GM21737 (cell line): Measurements from ENCODE around the gene CTDP1.

ENCODE experiments used
- ATAC-seq: cut with Tn5 transposase; IDR thresholded peaks from one replicate; pipeline ENCODE4 v1.9.1; 2021; ENCODE audit warnings: mild to moderate bottlenecking, moderate library complexity; ENCODE audit not compliant: unreplicated experiment

CTDP1 gene

GRCh38 chr18:79790996-79791972 is 111.7 kb downstream of the CTDP1 start:
- no peak for ATAC-seq

DNA sequence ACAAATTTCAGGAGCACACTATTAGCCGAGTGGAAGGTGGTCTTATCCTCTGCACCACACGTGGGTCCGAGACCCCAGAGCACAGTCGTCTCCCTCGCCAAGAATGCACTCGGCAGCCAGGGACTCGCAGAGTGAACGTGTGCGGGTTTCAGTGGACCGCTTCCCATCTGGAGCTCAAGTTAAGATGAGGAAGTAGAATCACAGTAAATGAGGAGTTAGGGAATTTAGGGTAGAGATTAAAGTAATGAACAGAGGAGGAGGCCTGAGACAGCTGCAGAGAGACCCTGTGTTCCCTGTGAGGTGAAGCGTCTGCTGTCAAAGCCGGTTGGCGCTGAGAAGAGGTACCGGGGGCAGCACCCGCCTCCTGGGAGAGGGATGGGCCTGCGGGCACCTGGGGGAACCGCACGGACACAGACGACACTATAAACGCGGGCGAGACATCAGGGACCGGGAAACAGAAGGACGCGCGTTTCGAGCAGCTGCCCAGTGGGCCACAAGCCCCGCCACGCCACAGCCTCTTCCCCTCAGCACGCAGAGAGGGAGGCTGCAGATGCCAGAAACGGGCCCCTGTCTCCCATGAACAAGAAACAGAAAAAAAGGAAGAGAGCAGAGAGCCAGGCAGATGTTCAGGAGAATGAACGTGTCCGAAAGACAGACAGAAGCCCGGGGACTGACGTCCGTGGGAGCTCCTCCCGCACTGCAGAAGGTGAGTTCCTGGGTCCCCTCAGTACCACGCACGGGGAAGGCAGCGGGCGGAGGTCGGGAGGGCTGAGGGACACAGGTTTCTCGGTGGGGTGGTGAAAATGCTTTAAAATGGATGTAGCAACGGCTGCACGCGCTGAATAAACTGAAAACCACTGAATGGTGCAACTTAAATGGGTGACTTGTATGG is 112.7 kb downstream of the CTDP1 start:
- no peak for ATAC-seq

DNA sequence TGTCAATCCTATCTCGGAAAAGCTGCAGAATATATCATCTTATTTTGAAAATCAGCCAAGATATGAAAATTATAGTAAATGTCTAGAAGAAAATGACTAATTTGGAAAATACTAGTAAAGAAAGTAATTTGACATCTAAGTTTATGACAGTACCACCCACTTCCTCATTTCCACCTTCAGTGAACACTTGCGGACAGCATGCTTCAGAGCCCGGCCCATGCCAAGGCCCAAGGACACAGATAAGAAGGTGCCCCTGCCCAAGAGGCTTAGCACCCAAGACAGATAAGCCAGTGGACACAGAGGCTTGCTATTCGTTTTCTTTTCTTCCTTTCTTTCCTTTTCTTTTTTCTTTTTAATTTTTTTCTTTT is 113.4 kb downstream of the CTDP1 start:
- no peak for ATAC-seq

DNA sequence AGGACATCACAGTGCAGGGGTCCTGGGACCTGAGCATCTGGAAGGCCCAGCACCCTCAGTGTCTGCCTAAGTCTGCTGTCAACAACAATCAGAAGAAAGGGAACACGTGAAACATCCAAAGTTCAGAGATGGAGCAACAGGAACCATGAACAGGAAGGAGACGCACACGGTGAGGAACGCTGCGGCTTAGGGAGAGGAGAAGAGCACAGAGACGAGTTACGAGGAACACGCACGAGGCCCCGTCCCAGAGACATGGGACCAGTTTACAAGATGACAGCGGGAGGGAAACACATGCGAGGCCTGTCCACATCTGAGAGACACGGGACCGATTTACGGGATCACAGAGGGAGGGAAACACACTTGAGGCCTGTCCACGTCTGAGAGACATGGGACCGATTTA is 115.2 kb downstream of the CTDP1 start:
- ATAC-seq: no peak

- ATAC-seq: no peak
Observed at GRCh38 chr18:79795446-79795845, 115.8 kb downstream of the CTDP1 start.

DNA sequence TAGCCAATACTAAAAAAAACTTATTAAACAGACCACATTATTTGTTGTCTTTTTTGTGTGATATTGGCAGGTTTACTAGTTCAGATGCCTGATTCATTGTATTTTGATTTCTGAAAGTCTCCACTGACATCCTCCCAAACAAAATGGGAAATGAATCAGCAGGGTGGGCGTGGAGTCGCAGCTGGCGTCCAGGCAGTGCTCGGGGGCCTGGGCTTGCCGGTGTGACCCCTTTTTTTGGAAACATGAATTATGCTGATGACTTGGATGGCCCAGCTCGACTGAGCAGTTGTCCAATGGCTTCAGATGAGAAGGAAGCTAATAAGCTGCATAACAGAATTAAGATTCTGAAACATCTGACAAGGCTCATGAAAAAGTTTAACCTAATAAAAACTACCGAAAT is 116.4 kb downstream of the CTDP1 start:
- ATAC-seq: no peak

GRCh38 chr18:79796531-79797405 is 117.2 kb downstream of the CTDP1 start:
- no peak for ATAC-seq

DNA sequence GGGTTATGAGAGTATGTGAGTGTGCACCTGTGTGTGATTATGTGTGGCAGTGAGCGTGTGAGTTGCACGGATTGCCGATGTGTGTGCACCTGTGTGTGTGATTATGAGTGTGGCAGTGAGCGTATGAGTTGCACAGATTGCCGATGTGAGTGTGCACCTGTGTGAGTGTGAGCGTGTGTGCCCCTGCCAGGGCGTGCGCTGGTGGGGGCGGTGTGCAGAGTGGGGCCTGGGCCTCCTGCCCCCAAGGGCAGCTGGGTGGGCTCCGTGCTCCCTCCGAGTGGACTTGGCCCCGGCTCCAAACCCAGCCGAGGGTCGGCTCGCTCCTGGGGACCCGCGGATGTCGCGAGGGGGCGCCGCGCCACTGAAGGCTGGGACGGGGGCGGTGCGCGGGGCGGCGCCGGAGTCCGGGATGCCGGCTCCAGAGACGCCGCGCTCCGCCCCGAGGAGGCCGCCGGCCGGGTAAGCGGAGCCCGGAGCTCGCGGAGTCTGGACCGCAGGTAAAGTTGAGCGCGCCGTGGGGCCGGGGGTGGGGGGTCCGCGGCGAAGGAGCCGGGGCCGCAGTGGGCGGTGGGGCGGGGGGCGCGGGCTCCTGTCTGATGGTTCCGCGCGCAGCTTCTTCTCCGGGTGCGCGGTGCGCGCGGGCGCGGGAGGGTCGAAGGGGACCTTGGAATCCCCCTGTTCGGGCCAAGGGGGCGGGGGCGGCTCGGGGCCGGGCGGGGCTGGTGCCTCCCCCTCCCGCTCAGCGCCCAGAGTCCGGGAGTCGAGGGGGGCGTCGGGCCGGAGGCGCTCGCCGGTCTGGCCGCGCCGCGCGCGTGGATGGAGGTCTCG is 118.1 kb downstream of the CTDP1 start, which contains the start of gene KCNG2:
TSS of gene KCNG2 (plus strand) at position 421 of the 828 bp plus-strand sequence. CDS start 65,730 bp downstream, outside the sequence.
- no peak for ATAC-seq

GRCh38 chr18:79798346-79798998 is 118.9 kb downstream of the CTDP1 start:
- ATAC-seq: no peak

GRCh38 chr18:79798999-79799370 is 119.4 kb downstream of the CTDP1 start:
- ATAC-seq: no peak

GRCh38 chr18:79799619-79800370 is 120.2 kb downstream of the CTDP1 start:
- ATAC-seq: no peak

DNA sequence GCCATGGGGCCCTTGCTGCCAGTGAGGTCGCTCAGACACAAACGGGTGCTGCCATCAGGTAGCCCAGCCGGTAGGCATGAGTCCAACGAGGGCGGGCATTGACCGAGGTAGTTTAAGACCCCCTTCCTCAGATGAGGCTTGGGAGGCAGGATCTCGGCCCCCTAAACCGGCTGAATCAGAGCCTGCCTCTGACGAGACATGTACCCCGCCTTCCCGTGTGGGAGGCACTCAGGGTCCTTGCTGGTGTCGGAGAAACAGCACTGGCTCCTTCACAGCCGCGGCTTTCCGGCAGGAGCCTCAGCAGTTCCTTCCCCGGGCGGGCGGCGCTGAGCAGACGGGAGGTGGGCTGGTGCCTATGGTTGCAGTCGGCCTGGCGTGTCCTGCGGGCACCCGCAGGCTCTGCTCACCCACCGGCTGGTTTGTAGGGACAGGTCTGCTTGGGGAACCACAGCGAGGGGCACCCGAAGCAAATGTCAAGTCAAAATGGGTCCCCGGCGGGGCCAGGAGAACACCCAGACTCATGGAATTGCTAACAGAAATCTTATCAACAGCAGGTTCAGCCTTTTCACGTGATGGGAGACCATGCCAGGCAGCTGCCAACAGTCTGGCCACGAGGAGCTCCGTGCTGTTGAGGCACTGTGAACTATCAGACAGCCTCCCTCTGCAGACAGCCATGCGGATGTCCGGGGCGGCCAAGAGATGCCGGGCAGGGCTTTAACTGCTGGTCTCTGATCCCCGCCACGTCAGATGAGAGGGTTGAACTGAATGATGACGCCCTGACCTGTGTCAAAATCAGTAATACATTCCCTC is 121.0 kb downstream of the CTDP1 start:
- no peak for ATAC-seq

GRCh38 chr18:79801217-79801616 is 121.6 kb downstream of the CTDP1 start:
- no peak for ATAC-seq

GRCh38 chr18:79801641-79802040 is 122.0 kb downstream of the CTDP1 start:
- no peak for ATAC-seq

GRCh38 chr18:79802298-79802697 is 122.7 kb downstream of the CTDP1 start:
- no peak for ATAC-seq

DNA sequence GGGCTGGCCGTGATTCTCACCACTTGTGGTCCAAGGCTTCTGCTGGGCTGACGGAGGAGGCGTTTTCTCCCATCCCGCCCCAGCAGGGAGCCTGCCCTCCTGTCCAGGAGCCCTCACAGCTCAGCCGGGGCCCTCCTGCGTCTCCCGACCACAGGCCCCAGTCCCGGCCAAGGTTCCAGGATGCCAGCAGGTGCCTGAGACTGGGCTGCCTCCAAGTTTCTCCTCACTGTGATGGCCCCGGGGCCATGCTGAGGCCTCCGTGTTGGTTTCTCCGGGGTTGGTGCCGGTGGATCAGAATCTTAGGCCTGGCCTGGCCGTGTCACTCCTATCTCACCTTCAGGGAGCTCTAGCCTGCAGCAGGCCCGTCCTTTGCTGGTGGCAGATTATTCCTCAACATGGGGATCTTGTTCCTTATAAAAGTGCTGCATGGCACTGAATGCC is 124.0 kb downstream of the CTDP1 start:
- no peak for ATAC-seq
